ENCODE measurements around the gene C1orf116. TPM values are rescaled to one million over a fixed set of nuclear protein-coding genes. Genes with fewer than 3 reads are reported as not detected.
A peak's percentile ranks its signal among the peaks of the same experiment; 100 is the strongest.

The C1orf116 gene
- total RNA-seq, 2 donors from 2014 or later, result 36.5 to 107 TPM

- Histone ChIP-seq H3K27me3 (replicated peaks; ENCODE audit: insufficient read depth) (no peaks in the 10 kb centered on the region), H3K9me3 (no peaks in the 10 kb centered on the region), H3K36me3 (no peaks in the 10 kb centered on the region), H3K4me1 (replicated peaks) (peaks cover 18% of the 10 kb centered on the region), H3K4me3 (no peak overlapping the region), H3K27ac (peak overlapping the region; percentile 59 to 88)
- no peak for DNase-seq (ENCODE audit: low spot score)
- WGBS, result 87% methylated on average over 10 of the region's 10 CpGs
- no peak for TF ChIP-seq CTCF (IDR thresholded peaks at IDR 0.05)
- no peak for TF ChIP-seq POLR2AphosphoS5 (IDR thresholded peaks at IDR 0.05)
- TF ChIP-seq POLR2A (IDR thresholded peaks at IDR 0.05), result no peak
- intact Hi-C loops (cut with DNase I), result no loop called here
Measured at GRCh38 chr1:207009182-207009850, 23.2 kb downstream of the C1orf116 start.

- H3K27me3 ChIP-seq (replicated peaks; ENCODE audit: insufficient read depth), result no peaks in the 10 kb centered on the region
- peak overlapping the region; percentile 21 to 59 for H3K27ac ChIP-seq
- H3K9me3 ChIP-seq, result no peaks in the 10 kb centered on the region
- intact Hi-C loops (cut with DNase I), result no loop called here
- H3K36me3 ChIP-seq, result no peaks in the 10 kb centered on the region
- peak; percentile 61 for DNase-seq (ENCODE audit: low spot score)
- H3K4me3 ChIP-seq, result no peak overlapping the region
- TF ChIP-seq POLR2AphosphoS5 (IDR thresholded peaks at IDR 0.05), result no peak
- TF ChIP-seq POLR2A (IDR thresholded peaks at IDR 0.05), result no peak
- TF ChIP-seq CTCF (IDR thresholded peaks at IDR 0.05), result no peak
- WGBS, result 56% methylated on average over 5 of the region's 5 CpGs
- peaks cover 27% of the 10 kb centered on the region for H3K4me1 ChIP-seq (replicated peaks)
Measured at GRCh38 chr1:207007352-207008033, 25.1 kb downstream of the C1orf116 start.

- Histone ChIP-seq H3K27me3 (replicated peaks; ENCODE audit: insufficient read depth) (no peaks in the 10 kb centered on the region), H3K4me1 (replicated peaks) (peaks cover 28% of the 10 kb centered on the region), H3K4me3 (no peak overlapping the region), H3K27ac (peak overlapping the region in 1 of 2 donors; percentile 21), H3K9me3 (no peaks in the 10 kb centered on the region), H3K36me3 (no peaks in the 10 kb centered on the region)
- WGBS, result 64% methylated on average over 3 of the region's 3 CpGs
- intact Hi-C loops (cut with DNase I), result no loop called here
- no peak for DNase-seq (ENCODE audit: low spot score)
- no peak for TF ChIP-seq POLR2AphosphoS5 (IDR thresholded peaks at IDR 0.05)
- TF ChIP-seq CTCF (IDR thresholded peaks at IDR 0.05), result no peak
- no peak for TF ChIP-seq POLR2A (IDR thresholded peaks at IDR 0.05)
Measured at GRCh38 chr1:207006914-207007313, 25.6 kb downstream of the C1orf116 start.

GRCh38 chr1:207006083-207006482 is 26.5 kb downstream of the C1orf116 start:
- WGBS, result 87% methylated on average over 3 of the region's 3 CpGs
- no peaks in the 10 kb centered on the region for H3K27me3 ChIP-seq (replicated peaks; ENCODE audit: insufficient read depth)
- no peaks in the 10 kb centered on the region for H3K9me3 ChIP-seq
- H3K4me1 ChIP-seq (replicated peaks), result peaks cover 26% of the 10 kb centered on the region
- H3K27ac ChIP-seq, result peak overlapping the region in 1 of 2 donors; percentile 72
- H3K36me3 ChIP-seq, result no peaks in the 10 kb centered on the region
- no peak overlapping the region for H3K4me3 ChIP-seq
- no peak for DNase-seq (ENCODE audit: low spot score)
- intact Hi-C loops (cut with DNase I), result no loop called here
- TF ChIP-seq POLR2AphosphoS5 (IDR thresholded peaks at IDR 0.05) (no peak), POLR2A (IDR thresholded peaks at IDR 0.05) (no peak), CTCF (IDR thresholded peaks at IDR 0.05) (no peak)

Data from prostate gland (tissue), 2 donors.